HG03378 (cell line): ENCODE data around the gene RPL27.

Source experiments
- ATAC-seq: cut with Tn5 transposase; IDR thresholded peaks from one replicate; pipeline ENCODE4 v1.9.1; 2021; ENCODE audit warnings: mild to moderate bottlenecking, moderate library complexity; ENCODE audit not compliant: unreplicated experiment

Gene RPL27

DNA sequence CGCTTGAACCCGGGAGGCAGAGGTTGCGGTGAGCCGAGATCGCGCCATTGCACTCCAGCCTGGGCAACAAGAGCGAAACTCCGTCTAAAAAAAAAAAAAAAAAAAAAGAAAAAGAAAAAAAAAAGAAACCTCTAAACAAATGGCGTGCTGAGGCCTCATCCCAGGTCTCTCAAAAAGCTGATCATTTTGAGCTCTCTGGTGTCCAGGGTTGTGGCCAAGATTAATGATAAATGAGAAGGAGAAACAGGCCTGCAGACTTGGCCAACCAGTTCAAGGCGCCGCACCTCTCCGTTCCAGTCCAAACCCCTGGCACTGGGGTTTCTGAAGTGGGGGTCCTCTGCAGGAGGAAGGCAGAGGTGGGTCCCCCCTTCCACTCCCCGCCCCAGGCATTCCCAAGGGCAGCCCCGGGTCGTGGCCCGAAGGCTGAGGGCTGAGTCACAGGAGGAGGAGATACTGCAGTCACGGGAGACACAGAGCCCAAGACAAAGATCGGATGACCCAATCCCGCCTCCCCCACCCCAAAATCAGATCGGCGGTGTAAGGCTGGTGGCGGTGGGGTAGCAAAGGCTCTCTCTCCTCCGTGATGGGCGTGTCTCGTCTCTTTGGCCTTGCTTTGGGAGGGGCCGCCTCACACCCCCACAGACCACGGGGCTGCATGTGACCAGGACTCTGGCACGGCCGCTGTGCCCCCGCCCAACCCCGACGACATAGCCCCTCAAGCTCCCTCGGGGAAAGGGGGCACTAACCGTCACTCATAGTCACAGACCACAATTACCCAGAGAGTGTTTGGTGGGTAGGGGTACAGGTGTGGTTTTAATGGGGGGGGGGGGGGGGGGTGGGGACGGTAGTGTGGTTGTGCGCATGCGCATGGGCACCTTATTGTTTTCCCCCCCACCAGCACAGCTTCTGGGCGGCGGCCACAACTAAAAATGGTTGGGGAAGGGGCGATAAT lies 22.8 kb downstream of the RPL27 start:
- no peak for ATAC-seq

DNA sequence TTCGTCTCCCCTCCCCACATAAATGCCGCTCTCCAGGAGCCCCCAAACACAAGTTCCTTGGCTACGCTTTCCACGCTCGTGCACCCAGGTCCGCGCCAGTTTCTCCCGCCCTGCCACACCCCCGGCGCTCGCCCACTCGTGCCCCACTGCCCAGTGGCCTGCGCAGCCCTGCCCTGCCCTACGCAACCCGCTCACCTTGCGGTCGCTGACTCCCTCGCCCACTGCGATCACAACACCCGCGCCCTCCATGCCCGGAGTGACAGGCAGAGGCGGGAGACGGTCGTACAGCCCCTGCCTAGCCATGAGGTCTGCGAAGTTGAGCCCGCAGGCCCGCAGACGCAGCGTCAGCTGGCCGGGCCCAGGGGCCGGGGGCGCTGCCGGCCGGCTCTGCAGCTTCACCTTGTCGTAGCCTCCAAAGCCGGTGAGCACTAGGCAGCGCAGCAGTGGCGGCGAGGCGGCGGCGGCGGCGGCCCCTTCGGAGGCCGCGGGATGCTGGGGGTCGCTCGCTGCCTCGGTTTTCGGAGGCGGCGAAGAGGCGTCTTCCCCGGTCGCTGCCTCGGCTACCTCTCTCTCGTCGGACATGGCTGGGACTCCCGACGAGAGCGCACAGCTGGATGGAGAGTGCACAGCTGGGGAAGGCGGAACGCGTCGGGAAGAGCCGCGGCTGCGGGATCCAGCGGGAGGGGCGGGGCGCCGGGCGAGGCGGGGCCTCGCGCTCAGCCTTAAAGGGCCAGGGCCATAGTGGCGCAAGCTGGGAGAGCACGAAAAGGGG lies 23.7 kb downstream of the RPL27 start, which contains the start of gene VAT1:
Gene VAT1 (minus strand): TSS at position 645 of the 772 bp plus-strand sequence. CDS start 63 bp downstream, at position 582.
- no peak for ATAC-seq

DNA sequence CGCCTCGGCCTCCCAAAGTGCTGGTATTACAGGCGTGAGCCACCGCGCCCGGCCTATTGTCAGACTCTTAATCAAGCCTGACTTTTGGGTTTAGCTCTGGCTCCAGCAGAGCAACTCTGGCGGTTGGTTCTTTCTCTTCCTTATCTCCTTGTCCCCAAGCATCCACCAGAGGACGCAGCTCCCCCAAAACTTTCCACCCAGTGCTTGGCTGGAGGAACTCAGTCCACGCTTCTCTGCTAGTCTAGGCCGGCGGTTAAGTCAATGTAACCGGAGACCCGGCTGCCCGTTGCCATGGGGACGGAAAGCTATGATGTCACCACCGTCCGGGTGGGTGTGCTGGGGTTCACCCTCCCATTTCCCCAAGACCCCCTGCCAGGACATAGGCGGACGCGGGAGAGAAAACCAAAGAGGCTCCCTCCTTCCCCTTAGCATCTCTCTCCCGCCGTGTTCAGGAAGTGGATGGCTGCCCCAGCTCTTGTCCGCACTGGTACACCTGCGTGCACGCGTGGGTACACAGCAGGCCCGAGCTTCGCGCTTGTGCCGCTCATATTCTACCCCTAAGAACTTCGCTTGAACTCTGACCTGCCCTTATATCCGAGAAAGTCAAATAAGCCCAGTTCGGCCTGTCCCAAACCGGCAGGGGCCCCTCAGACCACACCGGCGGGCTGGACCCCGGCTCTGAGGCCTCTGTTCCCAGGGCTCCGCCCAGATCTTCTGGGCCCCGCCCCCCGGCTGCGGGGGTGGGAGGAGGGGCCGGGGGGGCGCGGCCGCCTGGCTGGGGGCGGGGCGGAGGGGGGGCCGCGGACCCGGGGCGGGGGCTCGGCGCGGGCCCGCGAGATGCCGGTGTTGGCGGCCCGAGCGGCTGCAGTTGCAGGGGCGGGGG lies 26.4 kb downstream of the RPL27 start, which contains the start of gene RND2:
Gene RND2 (plus strand): TSS at position 825 of the 883 bp plus-strand sequence. CDS start 117 bp downstream, outside the sequence.
- ATAC-seq = no peak

DNA sequence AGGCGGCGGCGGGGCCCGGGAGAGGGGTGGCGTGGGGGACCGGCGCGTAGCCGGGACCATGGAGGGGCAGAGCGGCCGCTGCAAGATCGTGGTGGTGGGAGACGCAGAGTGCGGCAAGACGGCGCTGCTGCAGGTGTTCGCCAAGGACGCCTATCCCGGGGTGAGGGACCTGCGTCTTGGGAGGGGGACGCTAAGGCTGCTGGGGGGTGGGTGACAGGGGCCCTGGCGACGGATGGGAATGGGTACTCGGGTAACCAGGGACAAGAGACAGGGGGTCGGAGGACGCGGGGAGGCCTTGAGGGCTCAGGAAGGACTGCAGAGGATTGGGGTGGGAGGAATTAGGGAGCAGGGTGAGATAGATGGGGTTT lies 27.1 kb downstream of the RPL27 start:
- no peak for ATAC-seq

DNA sequence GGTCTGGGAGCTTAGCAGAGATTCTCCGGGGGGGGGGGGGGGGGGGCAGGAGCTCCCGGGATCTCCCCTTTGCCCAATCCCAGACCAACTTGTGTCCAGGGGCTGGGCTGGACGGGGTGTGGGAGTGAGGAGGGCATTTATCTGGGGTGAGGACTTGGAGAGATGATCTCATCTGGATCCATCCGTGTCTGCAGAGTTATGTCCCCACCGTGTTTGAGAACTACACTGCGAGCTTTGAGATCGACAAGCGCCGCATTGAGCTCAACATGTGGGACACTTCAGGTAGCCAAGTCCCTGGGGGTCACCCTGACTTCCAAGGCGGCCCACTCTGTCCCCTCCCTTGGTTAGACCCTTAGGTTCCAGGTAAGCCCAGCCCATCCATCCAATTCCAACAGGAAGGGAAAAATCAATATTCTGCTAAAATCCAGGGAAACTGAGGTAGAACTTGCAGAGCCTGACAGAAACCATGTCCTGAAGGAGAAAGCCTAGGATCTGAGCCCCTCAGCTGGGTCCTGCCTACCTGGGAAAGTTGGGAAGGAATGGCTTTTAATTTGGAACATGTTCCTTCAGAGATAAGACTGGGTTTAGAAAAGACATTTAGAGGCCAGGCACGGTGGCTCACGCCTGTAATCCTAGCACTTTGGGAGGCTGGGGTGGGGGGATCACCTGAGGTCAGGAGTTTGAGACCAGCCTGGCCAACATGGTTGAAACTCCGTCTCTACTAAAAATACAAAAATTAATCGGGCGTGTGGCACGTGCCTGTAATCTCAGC lies 27.7 kb downstream of the RPL27 start:
- no peak for ATAC-seq

DNA sequence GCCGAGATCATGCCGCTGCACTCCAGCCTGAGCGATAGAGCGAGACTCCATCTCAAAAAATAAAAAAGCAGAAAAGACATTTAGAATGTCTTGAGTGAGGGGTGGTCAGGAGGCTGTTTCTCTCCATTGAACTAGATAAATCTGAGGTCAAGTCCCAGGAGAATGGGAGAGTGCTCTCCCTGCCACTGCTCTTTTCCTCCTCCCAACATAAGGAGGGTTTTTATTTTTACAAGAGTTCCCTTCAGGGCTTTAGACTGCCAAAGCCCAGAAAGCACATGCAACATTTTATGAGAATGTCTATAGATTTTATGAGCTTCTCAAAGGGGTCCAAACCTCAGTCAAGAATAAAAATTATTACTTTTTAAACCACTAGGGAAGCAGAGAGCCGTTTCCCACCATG lies 28.4 kb downstream of the RPL27 start:
- no peak for ATAC-seq

DNA sequence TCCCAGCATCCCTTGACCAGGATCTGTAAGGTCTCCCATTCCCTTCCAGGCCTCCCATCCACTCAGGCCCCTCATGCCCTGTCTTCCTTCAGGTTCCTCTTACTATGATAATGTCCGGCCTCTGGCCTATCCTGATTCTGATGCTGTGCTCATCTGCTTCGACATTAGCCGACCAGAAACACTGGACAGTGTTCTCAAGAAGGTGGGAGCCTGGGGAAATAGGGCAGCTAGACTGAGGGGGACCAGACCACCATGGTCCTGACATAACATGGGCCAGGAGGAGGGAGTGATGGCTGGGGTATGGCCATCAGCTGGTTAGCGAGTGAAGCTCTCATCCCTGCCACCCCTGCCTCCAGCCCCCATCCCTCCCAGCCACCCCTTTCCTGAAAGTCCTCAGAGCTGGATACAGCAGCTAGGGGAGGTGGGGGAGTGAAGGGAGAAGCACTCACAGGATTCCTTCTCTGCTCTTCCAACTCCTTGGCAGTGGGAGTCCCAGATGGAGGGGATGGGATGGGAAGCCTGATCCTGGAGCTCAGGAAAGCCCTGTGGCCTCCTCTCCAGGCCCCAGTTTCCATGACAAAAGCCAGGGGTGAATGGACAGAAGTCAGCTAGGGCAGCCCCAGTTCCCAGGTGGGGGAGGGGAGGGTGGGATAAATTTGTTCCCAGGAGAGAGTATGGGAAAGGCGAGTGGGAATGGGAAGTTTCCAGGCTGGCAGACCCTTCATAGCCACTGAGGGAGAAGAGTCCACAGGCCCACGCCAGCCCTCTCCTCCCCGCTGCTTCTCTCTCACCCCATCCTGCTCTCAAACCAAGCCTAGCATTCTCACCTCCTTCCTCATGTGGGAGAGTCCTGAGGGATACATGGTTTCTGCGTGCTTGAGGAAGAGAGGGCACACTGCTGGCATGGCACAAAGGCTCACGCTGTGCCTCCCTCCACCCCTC lies 29.1 kb downstream of the RPL27 start:
- ATAC-seq = no peak

DNA sequence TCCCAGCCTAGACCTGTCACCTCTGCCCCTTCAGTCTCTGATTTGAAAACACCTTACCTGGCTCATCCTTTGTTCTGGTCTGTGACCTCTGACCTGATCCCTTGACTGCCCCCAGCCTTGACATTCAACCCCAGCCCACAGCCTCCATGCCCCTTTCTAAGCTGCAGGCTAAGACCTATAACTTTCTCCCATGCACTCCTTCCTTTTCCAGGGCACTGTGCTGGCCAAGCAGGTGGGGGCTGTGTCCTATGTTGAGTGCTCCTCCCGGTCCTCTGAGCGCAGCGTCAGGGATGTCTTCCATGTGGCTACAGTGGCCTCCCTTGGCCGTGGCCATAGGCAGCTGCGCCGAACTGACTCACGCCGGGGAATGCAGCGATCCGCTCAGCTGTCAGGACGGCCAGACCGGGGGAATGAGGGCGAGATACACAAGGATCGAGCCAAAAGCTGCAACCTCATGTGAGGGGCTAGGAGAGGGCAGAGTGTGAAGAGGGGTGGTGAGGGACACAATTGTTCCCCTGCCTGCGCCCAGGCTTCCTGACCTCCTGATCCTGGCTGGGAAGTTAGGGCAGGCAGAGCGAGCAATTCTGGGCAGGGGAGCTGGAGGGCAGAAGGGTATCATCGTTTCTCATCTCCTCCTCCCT lies 30.1 kb downstream of the RPL27 start:
- no peak for ATAC-seq

DNA sequence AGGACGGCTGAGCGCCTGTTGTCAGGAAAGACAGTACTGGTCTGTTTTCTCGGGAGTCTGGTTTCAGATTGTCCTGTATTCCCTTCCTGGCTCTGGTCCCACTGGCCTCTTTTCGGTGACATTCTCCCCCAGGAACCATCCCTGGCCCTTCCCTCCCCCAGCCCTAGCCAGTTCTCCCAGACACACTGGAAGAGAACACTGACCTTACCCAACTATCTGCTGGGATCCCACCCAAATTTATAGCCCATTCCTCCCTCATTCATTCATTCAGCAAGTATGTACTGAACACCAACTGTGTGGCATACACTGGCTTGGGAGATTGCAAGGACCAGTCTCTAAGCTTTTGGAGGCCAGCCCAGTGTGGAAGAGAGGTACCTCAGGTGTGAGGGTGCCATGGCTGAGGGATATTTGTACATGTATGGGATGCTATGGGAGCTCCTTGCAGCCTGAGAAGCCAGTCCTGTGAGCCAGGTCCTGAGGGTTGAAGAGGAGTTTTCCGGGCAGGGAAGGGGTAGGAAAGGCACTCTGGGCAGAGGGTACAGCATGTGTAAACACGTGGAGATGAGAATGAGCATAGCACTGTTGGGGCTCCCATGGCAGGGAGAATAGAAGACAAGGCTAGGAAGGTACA lies 32.0 kb downstream of the RPL27 start:
- ATAC-seq = no peak

DNA sequence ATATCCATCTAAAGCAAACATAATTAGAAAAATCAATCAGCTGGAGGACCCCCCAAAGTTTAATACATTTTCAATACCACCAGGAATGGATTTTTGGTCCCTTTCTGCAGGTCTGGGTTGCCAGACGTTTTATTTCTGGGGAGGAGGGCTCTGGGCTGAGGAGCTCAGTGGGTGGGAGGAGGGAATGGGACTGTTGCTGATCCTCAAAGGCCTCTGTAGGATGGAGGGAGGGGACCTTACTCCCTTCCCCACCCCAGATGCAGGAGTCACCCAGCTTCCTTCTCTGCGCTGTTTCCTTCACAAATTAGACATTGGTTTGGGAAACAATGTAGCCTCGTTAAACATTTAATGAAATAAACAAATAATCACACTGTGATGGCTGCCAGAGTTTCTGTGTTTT lies 33.4 kb downstream of the RPL27 start:
- ATAC-seq = no peak

DNA sequence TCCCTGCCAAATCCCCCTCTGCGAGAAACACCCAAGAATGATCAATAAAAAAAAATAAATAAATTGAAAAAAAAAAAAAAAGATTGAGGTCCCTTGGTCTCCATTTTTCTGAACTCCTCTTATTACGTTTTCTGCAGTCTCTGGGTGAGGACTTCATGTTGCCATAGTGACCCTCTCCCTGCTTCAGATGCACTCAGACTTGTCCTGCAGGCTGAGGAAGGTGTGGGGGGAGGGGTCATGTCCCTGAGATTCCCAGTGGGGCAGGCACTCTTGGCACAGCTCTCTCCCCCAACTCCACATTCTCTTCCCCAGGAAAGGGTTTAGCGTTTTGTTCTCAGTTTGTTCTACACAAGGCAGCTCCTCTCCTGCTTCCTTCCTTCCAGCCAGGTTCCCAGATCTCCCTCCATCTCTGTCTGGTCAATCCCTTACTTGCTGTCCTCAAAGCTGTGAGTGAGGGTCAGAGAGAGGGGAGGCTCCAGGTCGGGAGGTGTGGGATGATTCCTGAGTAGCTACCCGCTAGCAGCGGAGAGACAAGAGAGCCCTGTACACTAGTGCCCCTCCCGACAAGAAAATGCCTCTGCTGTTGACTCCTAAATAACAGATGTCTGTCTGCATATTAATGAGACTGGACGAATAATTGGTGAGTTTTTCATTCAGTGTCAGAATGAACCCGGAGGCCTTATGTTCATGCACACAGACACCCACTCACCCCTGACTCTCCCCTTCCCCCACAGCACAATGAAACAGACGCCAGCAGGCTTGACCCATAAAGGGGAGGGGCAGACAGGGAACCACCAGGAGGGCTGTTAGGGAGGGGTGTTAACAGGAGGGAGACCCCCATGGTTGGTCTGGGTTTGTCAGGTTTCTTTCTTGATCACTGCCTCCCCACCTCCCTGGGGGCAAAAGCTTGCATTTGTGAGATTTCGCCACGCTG lies 36.0 kb downstream of the RPL27 start:
- no peak for ATAC-seq

DNA sequence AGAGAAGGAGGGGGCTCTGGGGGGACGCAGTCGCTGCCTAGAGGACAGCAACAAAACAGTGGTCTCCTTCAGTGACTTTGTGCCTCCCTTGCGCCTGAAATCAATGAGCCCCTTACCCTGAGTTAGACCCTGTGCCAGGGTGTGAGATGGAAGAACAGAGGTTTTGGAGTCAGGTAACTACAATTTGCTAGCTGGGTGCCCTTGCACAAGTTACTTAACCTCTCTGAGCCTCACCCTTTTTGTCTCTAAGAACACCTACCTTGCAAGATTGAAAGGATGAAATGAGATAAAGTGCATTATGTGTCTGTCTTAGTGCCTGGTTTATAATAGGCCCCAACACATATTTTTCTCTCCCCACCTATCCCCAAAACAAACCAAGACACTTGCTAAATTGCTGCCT lies 36.7 kb downstream of the RPL27 start:
- no peak for ATAC-seq

DNA sequence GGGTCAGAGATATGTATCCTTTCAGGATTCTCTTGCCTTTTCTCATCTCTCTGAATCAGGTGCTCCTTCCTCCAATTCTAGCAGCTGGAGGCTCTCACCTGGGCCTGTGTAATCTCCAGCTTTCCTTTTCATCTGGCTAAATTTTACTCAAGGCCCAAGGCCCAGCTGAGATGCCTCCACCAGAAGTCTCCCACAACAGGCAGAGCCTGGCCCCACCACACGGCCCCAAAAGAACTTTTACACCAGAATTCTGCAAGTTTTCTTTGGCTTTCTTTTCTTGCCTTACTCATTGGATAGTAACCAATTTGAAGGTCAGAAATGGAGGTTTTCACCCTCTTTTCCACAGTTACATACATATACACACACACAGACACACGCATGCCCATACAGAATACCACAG lies 41.4 kb downstream of the RPL27 start:
- no peak for ATAC-seq

DNA sequence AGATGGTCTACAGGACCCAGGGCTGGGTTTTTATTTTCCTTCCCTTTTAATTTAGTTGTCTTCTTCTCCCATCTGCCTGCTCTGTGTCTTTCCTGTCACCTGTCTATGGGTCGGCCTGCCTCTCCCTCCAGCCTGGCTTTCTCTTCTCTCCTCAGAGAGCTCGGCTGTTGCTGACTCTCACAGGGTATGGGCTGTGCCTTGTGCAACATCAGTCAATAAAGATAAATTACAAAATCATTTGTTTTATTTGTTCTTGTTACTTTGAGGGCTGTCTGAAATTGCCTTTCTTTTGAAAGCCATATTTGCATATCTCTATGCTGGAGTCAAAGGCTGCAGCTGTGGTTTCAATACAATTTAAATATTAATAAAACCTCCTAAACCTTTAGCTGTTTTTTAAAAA lies 42.4 kb downstream of the RPL27 start:
- ATAC-seq = no peak

DNA sequence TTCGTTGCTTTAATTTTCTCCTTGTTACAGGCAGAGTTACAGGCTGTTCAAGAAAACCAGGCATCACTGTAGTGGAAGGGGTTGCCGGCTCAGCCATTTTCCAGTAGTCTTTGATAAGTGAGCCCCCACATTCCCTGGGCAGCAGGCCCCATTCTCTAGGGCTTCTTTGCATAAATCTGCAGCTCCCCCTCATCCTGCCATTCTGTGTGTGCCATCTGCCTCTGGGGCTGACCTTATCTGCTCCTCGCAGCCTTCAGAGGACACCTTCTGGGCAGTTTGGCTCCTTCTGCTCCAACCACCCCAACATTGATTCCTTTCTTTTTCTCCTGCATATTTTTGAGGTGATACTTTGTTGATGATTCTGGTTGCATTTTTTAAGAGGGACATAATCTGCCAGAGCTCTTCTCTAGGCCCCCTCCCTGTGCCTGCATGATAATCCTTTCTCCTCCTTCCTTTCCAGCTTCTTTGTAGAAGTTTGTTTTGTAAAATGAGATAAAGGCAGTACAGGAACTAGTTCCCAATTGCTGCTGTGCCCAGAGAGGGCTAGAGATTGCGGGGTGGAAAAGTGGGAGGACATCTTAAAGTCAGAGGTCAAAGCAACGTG lies 43.9 kb downstream of the RPL27 start:
- ATAC-seq = no peak

DNA sequence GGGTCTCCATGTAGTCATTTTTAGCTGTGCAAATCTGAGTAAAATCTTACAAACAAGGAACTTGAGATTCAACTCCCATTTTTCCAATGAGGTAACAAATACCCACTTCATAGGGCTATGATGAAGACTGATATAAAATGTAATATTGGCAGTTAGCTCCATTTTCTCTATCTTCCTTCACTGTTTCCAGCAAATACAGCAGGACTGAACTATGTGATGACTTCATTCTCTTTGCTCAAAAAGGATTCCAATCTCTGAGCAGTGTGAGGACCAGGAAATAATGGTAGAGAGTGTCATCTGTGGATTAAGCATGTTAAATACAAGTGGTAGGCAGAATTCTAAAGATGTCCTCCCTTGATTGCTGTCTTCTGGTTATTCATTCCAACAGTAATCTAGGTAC lies 45.1 kb downstream of the RPL27 start:
- no peak for ATAC-seq

DNA sequence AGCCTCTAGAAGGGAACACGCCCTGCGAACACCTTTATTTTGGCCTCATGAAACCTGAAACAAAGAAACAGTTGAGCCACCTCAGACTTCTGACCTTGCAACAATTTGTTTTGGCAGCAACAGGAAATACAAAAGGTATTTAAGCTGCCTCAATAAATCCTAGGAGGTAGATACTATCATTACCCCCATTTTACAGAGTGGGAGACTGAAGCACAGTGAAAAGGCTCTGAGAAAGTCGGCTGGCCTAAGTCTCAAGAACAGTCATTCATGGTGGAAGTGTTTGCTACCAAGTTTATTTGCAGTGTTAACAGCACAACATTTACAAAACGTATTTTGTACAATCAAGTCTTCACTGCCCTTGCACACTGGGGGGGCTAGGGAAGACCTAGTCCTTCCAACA lies 45.8 kb downstream of the RPL27 start:
- no peak for ATAC-seq
